ENCODE measurements around the gene DMRTC1B. TPM values are rescaled to one million over a fixed set of nuclear protein-coding genes. Genes with fewer than 3 reads are reported as not detected.
"Not testable (repeated sequence)": the region's sequence is repeated elsewhere in the genome, so short reads cannot be mapped to it uniquely, and the experiment has no call there.

The DMRTC1B gene, protein sequence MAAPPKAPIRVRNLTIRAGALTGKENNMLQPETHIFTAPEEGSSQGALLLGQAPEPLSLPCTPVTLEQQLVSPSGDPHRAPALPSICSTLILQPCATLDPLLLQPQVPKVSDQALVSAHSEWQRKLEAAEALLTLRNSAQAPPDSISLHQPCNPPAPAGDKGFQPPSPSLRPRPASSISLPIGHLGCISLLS
- not detected for total RNA-seq

DNA sequence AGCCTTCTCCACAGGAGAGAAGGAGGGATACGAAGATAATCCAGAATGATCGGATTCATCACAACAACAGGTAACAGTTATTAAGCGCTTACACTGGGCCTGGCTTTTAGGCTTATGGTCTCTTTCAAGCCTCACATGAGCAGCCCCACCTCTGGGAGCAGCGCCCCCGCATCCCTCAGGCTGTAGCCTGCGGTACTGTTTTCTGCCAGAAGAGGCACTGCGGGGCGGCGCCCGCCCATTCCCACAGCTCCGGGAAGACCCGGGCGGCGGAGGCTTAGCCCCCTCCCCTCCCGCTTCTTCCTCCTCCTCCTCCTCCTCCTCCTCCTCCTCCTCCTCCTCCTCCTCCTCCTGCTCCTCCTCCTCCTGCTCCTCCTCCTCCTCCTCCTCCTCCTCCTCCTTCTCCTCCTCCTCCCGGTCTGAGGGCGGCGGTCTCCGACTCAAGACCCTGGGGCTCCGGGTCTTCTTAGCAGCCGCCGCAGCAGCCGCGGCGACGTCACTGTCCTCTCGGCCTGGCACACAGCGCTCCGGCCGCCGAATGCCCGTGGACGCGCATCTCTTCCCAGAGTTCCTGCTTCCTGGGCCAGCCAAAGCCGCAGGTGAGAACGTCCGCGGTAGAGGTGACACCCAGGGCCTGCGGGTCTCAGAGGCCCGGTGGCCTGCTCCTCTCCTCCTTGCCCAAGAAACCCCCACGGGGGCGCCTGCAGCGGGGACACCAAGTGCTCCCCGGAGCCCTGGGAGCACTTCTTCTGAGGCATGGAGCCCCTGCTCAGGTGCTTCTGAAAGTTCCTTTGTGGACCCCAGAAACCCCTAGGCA lies at the start of gene DMRTC1B:
Gene DMRTC1B (plus strand): TSS at position 238 of the 814 bp plus-strand sequence. CDS start 68,246 bp downstream, outside the sequence.
- CTCF ChIA-PET; H3K27ac Mint-ChIP-seq; H3K27me3 Mint-ChIP-seq (ENCODE audit: low read depth); H3K4me1 Mint-ChIP-seq (ENCODE audit: low read depth); DNase-seq; H3K36me3 Mint-ChIP-seq (ENCODE audit: low read depth); H3K9me3 Mint-ChIP-seq; H3K4me3 Mint-ChIP-seq; intact Hi-C loops (cut with micrococcal nuclease): not testable (repeated sequence)

DNA sequence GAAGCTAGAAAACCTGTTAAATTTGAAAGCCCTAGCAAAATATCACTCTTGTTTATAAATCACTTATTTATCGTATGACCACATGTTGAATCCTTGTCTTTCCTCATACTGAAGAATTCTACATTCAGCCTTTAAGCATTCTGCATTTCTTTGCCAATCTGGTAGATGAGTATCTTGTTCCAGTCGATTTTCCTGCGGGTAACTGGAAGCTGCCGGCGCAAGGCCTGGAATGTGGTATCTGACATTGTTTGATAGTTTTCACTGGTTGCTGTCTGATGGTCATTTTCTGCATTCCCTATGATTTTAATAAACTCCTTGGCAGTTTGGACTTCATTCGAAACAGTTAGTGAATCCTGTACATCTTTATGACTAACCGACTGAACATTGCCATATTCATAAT lies 48.8 kb upstream of the DMRTC1B start:
- intact Hi-C loops (cut with micrococcal nuclease) = no loop called here
- Mint-ChIP-seq H3K9me3 (no peaks in the 10 kb centered on the region), H3K4me3 (no peak overlapping the region), H3K27me3 (ENCODE audit: low read depth) (peaks cover 6% of the 10 kb centered on the region), H3K27ac (no peak overlapping the region), H3K4me1 (ENCODE audit: low read depth) (no peaks in the 10 kb centered on the region), H3K36me3 (ENCODE audit: low read depth) (no peaks in the 10 kb centered on the region)
- CTCF ChIA-PET = interaction anchor here (1.3 kb wide), 1 partner anchor 654 kb away, joined by 3 read pairs; no protein-coding TSS in a partner anchor
- no peak for DNase-seq

DNA sequence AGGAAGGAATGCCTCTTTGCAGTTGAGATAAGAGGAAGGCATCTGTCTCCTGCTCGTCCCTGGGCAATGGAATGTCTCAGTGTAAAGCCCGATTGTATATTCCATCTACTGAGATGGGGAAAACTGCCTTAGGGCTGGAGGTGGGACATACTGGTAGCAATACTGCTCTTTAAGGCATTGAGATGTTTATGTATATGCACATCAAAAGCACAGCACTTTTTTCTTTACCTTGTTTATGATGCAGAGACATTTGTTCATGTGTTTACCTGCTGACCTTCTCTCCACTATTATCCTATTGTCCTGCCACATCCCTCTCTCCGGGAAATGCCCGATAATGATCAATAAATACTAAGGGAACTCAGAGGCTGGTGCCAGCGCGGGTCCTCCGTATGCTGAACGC lies 43.1 kb upstream of the DMRTC1B start:
- H3K4me1 Mint-ChIP-seq (ENCODE audit: low read depth); H3K4me3 Mint-ChIP-seq; H3K27ac Mint-ChIP-seq; CTCF ChIA-PET; DNase-seq; H3K36me3 Mint-ChIP-seq (ENCODE audit: low read depth); H3K9me3 Mint-ChIP-seq; intact Hi-C loops (cut with micrococcal nuclease): not testable (repeated sequence)
- peaks cover 17% of the 10 kb centered on the region for H3K27me3 Mint-ChIP-seq (ENCODE audit: low read depth)

DNA sequence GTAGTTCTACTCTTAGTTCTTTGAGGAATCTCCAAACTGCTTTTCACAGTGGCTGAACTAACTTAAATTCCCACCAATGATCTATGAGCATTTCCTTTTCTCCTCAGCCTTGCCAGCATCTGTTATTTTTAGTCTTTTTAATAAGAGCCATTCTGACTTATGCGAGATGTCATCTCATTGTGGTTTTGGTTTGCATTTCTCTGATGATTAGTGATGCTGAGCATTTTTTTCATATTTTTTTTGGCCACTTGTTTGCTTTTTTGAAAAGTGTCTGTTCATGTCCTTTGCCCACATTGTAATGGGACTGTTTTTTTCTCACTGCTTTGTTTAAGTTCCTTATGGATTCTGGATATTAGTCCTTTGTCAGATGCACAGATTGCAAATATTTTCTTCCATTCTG lies 41.1 kb upstream of the DMRTC1B start:
- CTCF ChIA-PET = no interaction called here
- no peaks in the 10 kb centered on the region for H3K36me3 Mint-ChIP-seq (ENCODE audit: low read depth)
- H3K9me3 Mint-ChIP-seq = no peaks in the 10 kb centered on the region
- DNase-seq = no peak
- intact Hi-C loops (cut with micrococcal nuclease) = no loop called here
- peaks cover 17% of the 10 kb centered on the region for H3K27me3 Mint-ChIP-seq (ENCODE audit: low read depth)
- H3K4me1 Mint-ChIP-seq (ENCODE audit: low read depth) = no peaks in the 10 kb centered on the region
- H3K27ac Mint-ChIP-seq = no peak overlapping the region
- H3K4me3 Mint-ChIP-seq = no peak overlapping the region

DNA sequence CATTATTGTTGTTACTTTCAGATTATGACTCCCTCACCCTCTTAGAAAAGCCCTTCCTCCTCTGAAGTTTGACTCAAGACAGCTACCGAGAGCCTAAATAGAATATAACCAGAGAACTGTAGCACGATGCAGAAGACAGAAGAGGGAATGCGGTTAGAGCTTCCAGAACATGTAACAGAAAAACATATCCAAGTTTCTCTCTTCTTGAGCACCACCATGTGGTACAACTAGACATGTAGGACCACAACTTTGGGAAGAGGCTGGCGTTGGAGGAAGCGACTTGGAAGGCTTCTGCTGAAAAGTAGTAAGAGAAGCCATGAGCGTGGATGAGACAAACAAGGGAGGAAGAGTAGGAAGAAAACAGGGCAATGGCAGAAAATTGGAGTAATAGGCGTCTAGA lies 31.1 kb upstream of the DMRTC1B start:
- DNase-seq; H3K4me1 Mint-ChIP-seq (ENCODE audit: low read depth); H3K9me3 Mint-ChIP-seq; H3K27ac Mint-ChIP-seq; H3K36me3 Mint-ChIP-seq (ENCODE audit: low read depth); H3K27me3 Mint-ChIP-seq (ENCODE audit: low read depth); CTCF ChIA-PET; H3K4me3 Mint-ChIP-seq; intact Hi-C loops (cut with micrococcal nuclease): not testable (repeated sequence)

DNA sequence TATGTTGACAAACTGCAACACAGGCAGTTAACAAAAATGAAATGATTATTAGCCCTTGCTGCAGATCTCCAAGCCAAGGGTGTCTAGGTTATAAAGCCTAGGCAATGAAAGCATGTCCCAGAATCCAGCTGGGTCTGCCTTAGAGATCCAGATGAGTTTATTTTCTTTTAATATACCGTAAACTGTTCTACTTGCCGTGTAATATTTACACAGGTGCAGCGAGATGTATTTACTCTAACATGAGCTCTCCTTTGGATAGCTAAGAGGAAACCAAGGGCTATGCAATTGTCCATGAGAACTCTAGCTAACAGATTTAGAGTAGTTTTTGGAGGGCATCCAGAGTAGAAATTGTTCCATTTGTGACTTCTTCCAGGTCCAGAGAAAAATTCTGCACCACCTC lies 28.1 kb upstream of the DMRTC1B start:
- H3K27me3 Mint-ChIP-seq (ENCODE audit: low read depth); H3K36me3 Mint-ChIP-seq (ENCODE audit: low read depth); H3K4me1 Mint-ChIP-seq (ENCODE audit: low read depth); H3K4me3 Mint-ChIP-seq; DNase-seq; intact Hi-C loops (cut with micrococcal nuclease); H3K27ac Mint-ChIP-seq; H3K9me3 Mint-ChIP-seq; CTCF ChIA-PET: not testable (repeated sequence)

DNA sequence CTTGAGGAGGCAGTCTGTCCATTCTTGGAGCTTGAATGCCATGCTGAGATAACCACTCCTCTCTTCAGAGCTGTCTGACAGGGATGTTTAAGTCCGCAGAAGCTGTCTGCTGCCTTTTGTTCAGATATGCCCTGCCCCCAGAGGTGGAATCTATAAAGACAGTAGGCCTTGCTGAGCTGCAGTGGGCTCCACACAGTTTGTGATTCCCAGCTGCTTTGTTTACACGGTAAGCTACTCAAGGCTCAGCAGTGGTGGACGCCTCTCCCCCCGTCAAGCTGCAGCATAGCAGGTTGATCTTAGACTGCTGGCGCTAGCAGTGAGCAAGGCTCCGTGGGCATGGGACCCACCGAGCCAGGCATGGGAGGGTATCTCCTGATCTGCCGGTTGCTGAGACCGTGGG lies 16.2 kb upstream of the DMRTC1B start:
- H3K4me1 Mint-ChIP-seq (ENCODE audit: low read depth); H3K4me3 Mint-ChIP-seq; H3K36me3 Mint-ChIP-seq (ENCODE audit: low read depth); DNase-seq; CTCF ChIA-PET; H3K9me3 Mint-ChIP-seq; H3K27me3 Mint-ChIP-seq (ENCODE audit: low read depth); H3K27ac Mint-ChIP-seq; intact Hi-C loops (cut with micrococcal nuclease): not testable (repeated sequence)

DNA sequence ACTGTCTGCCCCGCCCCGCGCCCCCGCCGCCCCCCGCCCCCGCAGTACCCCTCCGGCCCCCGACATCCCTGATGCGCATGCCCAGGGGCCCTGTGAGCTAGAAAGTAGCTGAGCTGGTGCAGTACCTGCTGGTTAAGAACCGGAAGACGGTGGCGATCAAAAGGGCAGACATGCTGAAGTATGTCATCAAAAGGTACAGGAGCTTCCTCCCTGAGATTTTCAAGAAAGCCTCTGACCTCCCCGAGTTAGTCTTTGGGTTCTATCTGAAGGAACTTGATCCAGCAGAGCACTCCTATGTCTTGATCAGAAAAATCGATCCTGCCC lies 739 bp downstream of the DMRTC1B start:
- H3K36me3 Mint-ChIP-seq (ENCODE audit: low read depth); H3K9me3 Mint-ChIP-seq; intact Hi-C loops (cut with micrococcal nuclease); DNase-seq; CTCF ChIA-PET; H3K4me1 Mint-ChIP-seq (ENCODE audit: low read depth); H3K27me3 Mint-ChIP-seq (ENCODE audit: low read depth); H3K4me3 Mint-ChIP-seq; H3K27ac Mint-ChIP-seq: not testable (repeated sequence)

DNA sequence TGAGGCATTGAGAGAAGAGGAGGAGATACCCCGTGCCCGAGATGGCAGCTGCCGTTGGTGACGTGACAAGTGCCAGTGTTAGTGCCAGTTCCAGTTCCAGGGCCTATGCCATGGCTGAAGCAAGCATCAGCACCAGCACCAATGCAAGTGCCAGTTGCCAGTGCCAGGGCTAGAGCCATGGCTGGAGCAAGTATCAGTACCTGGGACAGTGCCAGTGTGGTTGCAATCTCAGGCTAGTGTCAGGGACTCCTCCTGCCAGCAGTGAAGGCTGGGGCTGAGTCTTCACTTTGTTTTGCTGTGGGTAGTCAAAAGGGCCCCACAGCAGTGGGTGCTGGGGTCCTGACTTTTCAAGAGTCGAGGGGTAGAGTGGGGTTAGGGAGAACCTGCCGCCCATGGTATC lies 1.5 kb downstream of the DMRTC1B start:
- H3K27me3 Mint-ChIP-seq (ENCODE audit: low read depth); H3K9me3 Mint-ChIP-seq; H3K4me1 Mint-ChIP-seq (ENCODE audit: low read depth); H3K27ac Mint-ChIP-seq; H3K36me3 Mint-ChIP-seq (ENCODE audit: low read depth); CTCF ChIA-PET; DNase-seq; H3K4me3 Mint-ChIP-seq; intact Hi-C loops (cut with micrococcal nuclease): not testable (repeated sequence)

DNA sequence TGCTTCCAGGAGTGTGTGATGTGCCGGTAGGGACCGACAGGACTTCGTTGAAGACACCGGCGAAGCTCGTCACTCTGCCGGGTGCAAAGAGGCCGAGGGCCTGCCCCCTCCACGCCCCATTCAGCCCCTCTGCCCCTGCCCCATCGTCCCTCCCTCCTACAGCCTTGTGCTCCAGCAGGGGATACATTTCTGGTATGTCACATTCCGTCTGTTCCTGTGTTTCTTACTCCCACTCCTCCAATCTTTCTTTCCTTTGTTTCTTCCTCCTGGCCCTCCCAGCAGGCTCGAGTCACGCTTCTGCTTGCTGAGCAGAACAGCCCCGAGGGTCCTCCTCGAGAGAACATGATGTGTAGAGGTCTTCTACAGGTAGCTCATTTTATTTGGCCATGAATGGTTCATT lies 5.9 kb downstream of the DMRTC1B start, which contains the start of gene FAM236B:
Gene FAM236B (minus strand): TSS at position 101 of the 400 bp plus-strand sequence. CDS start 100 bp downstream, at position 1.
- H3K27ac Mint-ChIP-seq; DNase-seq; CTCF ChIA-PET; H3K4me1 Mint-ChIP-seq (ENCODE audit: low read depth); H3K9me3 Mint-ChIP-seq; intact Hi-C loops (cut with micrococcal nuclease); H3K4me3 Mint-ChIP-seq; H3K36me3 Mint-ChIP-seq (ENCODE audit: low read depth); H3K27me3 Mint-ChIP-seq (ENCODE audit: low read depth): not testable (repeated sequence)

DNA sequence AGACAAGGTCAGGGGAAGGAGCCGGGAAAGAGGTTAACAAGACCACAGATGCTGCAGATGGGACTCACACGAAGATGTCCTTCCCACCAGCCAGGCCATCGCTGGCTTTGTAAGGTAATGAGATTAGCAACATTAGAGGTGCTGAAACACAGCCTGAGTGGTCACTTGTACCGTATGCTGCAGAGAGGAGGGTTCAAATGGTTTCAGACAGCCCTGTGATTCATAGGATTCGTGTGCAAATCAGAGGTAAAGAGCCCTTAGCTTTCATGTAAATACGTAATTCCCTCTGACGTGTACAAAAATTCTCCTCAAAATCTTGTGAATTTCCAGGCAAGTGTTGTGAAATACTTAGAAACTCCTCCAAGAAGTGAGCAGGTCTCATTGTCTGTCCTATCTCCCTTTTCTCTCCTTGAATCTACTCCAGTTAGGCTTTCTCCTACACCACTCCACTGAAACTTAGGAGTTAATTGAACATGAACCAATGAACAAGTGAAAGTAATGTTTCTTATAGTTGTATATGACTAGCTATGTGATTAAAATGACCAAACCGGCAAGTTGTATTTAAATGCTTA lies 6.8 kb downstream of the DMRTC1B start:
- intact Hi-C loops (cut with micrococcal nuclease); H3K4me1 Mint-ChIP-seq (ENCODE audit: low read depth); DNase-seq; H3K27ac Mint-ChIP-seq; CTCF ChIA-PET; H3K36me3 Mint-ChIP-seq (ENCODE audit: low read depth); H3K4me3 Mint-ChIP-seq; H3K27me3 Mint-ChIP-seq (ENCODE audit: low read depth); H3K9me3 Mint-ChIP-seq: not testable (repeated sequence)

DNA sequence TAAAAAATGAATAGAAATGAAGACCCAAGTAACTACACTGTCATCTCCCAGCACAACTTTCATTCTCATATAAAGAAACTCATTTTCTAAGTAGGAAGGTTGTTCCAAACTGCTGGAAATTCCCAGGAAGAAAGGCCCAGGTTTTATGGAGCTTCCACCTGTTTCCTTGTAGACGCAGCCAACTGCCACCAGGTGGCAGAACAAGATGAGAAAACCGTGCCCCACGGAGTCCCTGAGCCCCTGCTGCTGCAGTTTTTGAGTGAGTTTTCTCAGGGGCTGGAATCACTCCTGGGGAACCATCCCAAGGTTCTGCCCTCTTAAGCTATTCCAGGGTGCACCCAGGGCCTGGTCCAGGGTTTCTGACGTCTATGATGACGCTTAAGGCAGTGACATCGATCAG lies 7.3 kb downstream of the DMRTC1B start:
- H3K9me3 Mint-ChIP-seq; CTCF ChIA-PET; H3K27ac Mint-ChIP-seq; DNase-seq; H3K27me3 Mint-ChIP-seq (ENCODE audit: low read depth); H3K4me3 Mint-ChIP-seq; H3K36me3 Mint-ChIP-seq (ENCODE audit: low read depth); H3K4me1 Mint-ChIP-seq (ENCODE audit: low read depth); intact Hi-C loops (cut with micrococcal nuclease): not testable (repeated sequence)

DNA sequence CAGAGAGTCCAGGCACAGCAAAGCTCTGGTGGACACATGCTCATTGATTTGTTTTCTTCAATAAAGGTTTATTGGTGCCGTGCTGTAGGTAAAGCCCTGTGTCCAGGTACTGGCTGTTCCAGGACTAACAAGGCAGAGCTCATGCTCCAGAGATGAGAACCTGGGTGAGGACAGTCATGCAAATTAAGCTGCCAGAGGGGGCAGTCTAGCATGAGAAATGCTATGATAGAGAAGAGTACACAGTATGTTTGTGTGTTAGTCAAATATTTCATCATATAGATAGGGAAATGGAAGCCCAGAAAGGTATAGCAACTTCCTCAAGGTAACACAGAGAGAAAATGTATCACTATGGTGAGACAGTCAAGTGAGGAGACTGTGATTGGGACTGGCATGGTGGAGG lies 11.5 kb downstream of the DMRTC1B start:
- H3K27ac Mint-ChIP-seq; H3K27me3 Mint-ChIP-seq (ENCODE audit: low read depth); DNase-seq; CTCF ChIA-PET; H3K4me3 Mint-ChIP-seq; intact Hi-C loops (cut with micrococcal nuclease); H3K36me3 Mint-ChIP-seq (ENCODE audit: low read depth); H3K9me3 Mint-ChIP-seq; H3K4me1 Mint-ChIP-seq (ENCODE audit: low read depth): not testable (repeated sequence)
